Measurements from ENCODE around the gene CRMP1. TPM values are rescaled to one million over a fixed set of nuclear protein-coding genes. Genes with fewer than 3 reads are reported as not detected.

CRMP1 gene
- total RNA-seq, 1 donor from 2014 or later = 67.4 TPM

GRCh38 chr4:5919044-5919443, 26.2 kb upstream of the CRMP1 start:
- Histone ChIP-seq H3K9me3 (ENCODE audit: insufficient read depth, low read depth, low read length) (no peaks in the 10 kb centered on the region), H3K79me2 (ENCODE audit: insufficient read depth, low read length) (no peaks in the 10 kb centered on the region), H3K4me2 (ENCODE audit: low read length) (no peak overlapping the region), H4K20me1 (ENCODE audit: insufficient read depth, low read length) (no peaks in the 10 kb centered on the region), H3K27ac (ENCODE audit: low read depth, low read length) (no peak overlapping the region), H3K9ac (ENCODE audit: low read length) (no peak overlapping the region), H3K4me1 (ENCODE audit: insufficient read depth, low read length) (no peaks in the 10 kb centered on the region), H3K4me3 (ENCODE audit: insufficient read depth, low read depth, low read length) (no peak overlapping the region), H3K36me3 (ENCODE audit: insufficient read depth, low read length) (no peaks in the 10 kb centered on the region), H3K27me3 (ENCODE audit: insufficient read depth, low read length) (peaks cover 8% of the 10 kb centered on the region), H2AFZ (ENCODE audit: low read depth, low read length) (no peak overlapping the region)
- peaks cover 2% of the 10 kb centered on the region for H3K9me3 Mint-ChIP-seq (ENCODE audit: unreplicated experiment)
- no peak overlapping the region for H3K4me3 Mint-ChIP-seq (ENCODE audit: unreplicated experiment)
- no peak for TF ChIP-seq CTCF (IDR thresholded peaks at IDR 0.05; ENCODE audit: insufficient read depth, low read depth, low read length)
- TF ChIP-seq EZH2 (IDR thresholded peaks at IDR 0.05; ENCODE audit: insufficient read depth, low read length) = no peak
- no peak for FAIRE-seq
- H3K36me3 Mint-ChIP-seq (ENCODE audit: low read depth, unreplicated experiment) = no peaks in the 10 kb centered on the region
- no peak for DNase-seq (ENCODE audit: low read depth)
- H3K27ac Mint-ChIP-seq (ENCODE audit: unreplicated experiment) = no peak overlapping the region
- H3K27me3 Mint-ChIP-seq (ENCODE audit: low read depth, unreplicated experiment) = peaks cover 58% of the 10 kb centered on the region
- peaks cover 14% of the 10 kb centered on the region for H3K4me1 Mint-ChIP-seq (ENCODE audit: low read depth, unreplicated experiment)

GRCh38 chr4:5918331-5918985, 25.6 kb upstream of the CRMP1 start:
- FAIRE-seq = no peak
- H3K27ac Mint-ChIP-seq (ENCODE audit: unreplicated experiment) = no peak overlapping the region
- no peaks in the 10 kb centered on the region for H3K79me2 ChIP-seq (ENCODE audit: insufficient read depth, low read length)

More at GRCh38 chr4:5918331-5918985, 25.6 kb upstream of the CRMP1 start:
- Histone ChIP-seq H3K4me1 (ENCODE audit: insufficient read depth, low read length) (no peaks in the 10 kb centered on the region), H3K9me3 (ENCODE audit: insufficient read depth, low read depth, low read length) (no peaks in the 10 kb centered on the region), H3K27ac (ENCODE audit: low read depth, low read length) (no peak overlapping the region), H3K36me3 (ENCODE audit: insufficient read depth, low read length) (no peaks in the 10 kb centered on the region), H3K9ac (ENCODE audit: low read length) (no peak overlapping the region), H4K20me1 (ENCODE audit: insufficient read depth, low read length) (no peaks in the 10 kb centered on the region), H3K27me3 (ENCODE audit: insufficient read depth, low read length) (peaks cover 8% of the 10 kb centered on the region), H3K4me2 (ENCODE audit: low read length) (no peak overlapping the region), H3K4me3 (ENCODE audit: insufficient read depth, low read depth, low read length) (no peak overlapping the region), H2AFZ (ENCODE audit: low read depth, low read length) (no peak overlapping the region)
- Mint-ChIP-seq H3K36me3 (ENCODE audit: low read depth, unreplicated experiment) (no peaks in the 10 kb centered on the region), H3K27me3 (ENCODE audit: low read depth, unreplicated experiment) (peaks cover 58% of the 10 kb centered on the region), H3K4me1 (ENCODE audit: low read depth, unreplicated experiment) (peaks cover 9% of the 10 kb centered on the region), H3K9me3 (ENCODE audit: unreplicated experiment) (peaks cover 2% of the 10 kb centered on the region), H3K4me3 (ENCODE audit: unreplicated experiment) (no peak overlapping the region)
- no peak for DNase-seq (ENCODE audit: low read depth)
- TF ChIP-seq CTCF (IDR thresholded peaks at IDR 0.05; ENCODE audit: insufficient read depth, low read depth, low read length) = no peak
- no peak for TF ChIP-seq EZH2 (IDR thresholded peaks at IDR 0.05; ENCODE audit: insufficient read depth, low read length)
